GM20000 (cell line): ENCODE data around the gene CAPN10.

Experiments
- DNase-seq: peaks from one replicate; pipeline ENCODE4 v3.0.0; 2012; ENCODE audit warnings: low spot score
- TF ChIP-seq, protein P1 (sequence below): IDR thresholded peaks from 2 replicates; pipeline ENCODE4 v1.5.1; 2012; ENCODE audit warnings: mild to moderate bottlenecking, control low read depth; ENCODE audit errors: extremely low read depth, missing control alignments

CAPN10 gene

DNA sequence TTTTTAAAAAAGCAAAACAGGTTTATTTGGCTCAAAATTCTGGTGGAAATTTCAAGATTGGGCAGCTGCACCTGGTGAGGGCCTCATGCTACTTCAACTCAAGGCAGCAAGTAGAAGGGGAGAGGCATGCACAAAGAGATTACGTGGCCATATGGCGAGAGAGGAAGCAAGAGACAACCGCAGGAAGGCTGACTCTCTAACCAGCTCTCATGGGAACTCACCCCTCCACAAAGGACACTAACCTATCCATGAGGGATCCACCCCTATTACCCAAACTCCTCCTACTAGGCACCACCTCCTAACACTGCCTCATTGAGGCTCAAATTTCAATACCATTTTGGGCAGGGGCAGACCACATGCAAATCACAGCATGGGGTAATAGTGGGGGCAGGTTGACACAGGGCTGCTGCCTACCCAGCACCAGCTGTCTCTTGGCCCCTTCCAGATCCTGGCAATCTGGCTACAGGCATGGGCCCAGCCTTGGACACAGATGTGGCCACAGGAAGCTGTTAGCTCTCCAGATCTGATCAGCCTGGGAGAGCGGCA lies 2.0 kb upstream of the CAPN10 start:
- TF ChIP-seq, protein P1, sequence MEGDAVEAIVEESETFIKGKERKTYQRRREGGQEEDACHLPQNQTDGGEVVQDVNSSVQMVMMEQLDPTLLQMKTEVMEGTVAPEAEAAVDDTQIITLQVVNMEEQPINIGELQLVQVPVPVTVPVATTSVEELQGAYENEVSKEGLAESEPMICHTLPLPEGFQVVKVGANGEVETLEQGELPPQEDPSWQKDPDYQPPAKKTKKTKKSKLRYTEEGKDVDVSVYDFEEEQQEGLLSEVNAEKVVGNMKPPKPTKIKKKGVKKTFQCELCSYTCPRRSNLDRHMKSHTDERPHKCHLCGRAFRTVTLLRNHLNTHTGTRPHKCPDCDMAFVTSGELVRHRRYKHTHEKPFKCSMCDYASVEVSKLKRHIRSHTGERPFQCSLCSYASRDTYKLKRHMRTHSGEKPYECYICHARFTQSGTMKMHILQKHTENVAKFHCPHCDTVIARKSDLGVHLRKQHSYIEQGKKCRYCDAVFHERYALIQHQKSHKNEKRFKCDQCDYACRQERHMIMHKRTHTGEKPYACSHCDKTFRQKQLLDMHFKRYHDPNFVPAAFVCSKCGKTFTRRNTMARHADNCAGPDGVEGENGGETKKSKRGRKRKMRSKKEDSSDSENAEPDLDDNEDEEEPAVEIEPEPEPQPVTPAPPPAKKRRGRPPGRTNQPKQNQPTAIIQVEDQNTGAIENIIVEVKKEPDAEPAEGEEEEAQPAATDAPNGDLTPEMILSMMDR, result no peak
- DNase-seq, result peak; percentile 85

DNA sequence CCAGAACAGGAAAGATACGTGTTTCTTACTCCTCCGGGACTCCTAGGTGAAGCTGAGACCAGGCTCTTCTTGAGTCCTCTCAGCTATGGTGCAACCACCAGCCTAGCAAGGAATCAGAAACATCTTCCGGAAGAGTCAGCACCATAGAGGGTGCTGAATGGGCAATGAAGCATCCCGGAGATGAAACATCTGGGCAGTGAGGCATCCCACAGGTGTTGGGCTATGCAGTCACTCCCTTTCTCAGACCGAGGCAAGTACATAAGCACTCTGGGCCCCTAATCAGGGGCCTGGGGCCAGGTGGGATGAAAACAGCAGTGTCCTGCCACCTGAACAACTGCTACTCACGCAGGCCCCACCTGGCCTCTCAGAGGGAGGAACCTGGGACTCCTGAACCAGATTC lies 1.4 kb upstream of the CAPN10 start:
- TF ChIP-seq, protein P1, result no peak
- DNase-seq, result peak; percentile 57

DNA sequence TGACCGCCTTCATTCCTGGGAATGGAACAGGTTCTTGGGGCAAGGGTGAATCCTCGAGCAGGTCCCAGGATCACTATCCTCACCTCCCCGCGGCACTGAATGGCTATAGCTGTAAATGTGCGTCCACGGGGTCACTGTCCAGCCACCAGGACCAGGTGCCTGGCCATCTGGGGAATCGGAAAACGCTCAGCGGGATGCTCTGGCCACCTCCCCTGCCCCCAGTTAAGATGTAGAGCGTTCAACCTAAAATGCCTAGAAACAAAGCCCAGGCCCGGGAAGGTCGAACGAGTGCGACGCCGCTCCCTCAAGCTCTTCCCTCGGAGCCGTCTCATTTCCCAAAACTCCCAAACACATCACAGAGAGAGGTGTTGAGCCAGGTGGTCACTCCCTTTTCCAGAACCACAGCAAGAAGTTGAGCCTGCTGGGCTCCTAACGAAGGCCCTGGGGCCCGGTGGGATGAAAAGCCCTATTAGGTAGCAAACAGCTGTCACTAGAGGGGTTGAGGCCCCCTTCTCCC lies 795 bp upstream of the CAPN10 start:
- DNase-seq, result no peak
- TF ChIP-seq, protein P1, result no peak

DNA sequence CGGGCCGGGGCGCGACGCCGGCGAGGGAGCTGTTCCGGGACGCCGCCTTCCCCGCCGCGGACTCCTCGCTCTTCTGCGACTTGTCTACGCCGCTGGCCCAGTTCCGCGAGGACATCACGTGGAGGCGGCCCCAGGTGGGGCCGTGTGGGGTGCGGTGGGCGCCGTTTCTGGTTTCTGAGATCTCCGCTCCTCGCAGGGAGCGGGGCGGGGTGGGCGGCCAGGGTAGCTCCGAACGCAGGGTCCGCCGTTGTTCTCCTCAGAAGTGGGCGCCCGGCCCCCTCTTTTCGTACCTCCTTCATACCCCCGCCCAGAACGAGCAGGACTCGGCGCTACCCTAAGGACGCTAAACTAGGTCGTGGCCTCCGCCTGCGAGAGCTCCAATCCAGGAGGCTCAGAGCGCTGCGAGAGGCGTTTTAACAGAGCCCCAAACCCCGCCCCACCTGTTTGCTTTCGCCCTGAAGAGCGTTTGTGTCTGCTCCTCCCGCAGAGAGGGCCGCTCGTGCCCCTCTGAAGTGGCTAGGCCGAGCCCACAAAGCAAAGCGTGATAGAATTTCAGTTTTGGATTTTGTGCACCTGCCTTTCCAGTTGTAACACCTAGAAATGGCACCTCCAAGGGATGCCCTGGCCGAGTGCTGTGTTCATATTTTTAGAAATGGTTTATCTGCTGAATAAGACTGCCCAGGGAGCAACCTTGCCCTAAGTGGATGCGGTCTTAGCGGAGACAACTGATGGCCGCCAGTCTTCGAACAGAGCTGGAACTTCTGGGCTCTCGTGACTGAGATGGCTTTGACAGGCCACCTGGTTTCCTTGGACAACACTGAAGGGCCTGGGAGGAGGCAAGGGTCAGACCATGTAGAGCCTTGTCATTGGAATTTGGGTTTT lies 626 bp downstream of the CAPN10 start:
- DNase-seq, result peak; percentile 68
- TF ChIP-seq, protein P1, result no peak

DNA sequence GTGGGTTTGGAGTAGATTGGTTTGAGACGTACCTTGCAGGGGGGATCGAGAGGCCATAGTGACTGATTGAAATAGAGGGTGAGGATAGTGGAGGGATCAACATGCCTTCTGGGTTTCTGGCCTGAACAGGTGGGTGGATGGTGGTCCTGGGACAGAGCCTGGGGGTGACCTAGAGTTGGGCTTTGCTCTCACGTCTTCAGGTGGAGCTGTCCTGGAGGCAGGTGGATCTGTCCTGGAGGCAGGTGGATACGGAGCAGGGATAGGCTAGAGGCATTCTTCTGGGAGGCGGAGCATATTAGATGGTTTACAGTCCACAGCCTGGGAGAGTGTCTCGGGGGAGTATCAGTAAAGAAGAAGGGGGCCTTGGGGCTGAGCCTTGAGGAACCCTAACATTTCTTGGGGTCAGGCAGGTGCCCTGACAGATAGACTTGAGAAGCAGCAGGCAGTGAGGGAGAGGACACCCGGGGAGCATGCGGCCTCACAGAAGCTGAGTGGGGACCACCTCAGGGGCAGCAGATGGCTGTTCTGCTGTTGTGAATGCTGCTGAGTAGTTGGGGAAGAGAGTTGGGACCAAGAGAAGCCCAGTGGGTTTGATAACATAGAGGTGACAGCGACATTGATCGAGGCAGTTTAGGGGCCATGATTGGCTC lies 1.6 kb downstream of the CAPN10 start:
- no peak for DNase-seq
- TF ChIP-seq, protein P1, result no peak

DNA sequence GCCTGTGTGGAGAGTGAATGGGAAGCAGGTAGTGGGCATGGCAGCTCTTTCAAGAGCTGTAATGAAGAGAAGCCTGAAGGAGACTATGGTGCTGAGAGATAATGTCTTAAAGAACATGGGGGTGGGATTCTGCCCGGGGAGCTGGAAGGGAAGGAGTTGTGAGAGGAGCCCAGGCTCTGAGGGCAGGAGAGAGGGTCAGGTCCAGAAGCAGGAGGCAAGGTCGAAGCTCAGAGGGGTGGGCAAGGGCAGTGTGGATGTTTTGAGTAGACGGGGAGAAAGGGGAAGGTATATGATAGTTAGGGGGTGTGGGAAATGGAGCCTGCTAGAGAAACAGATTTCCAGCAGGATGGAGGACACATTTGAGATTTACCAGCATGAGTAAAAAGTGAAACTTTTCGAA lies 2.1 kb downstream of the CAPN10 start:
- no peak for DNase-seq
- TF ChIP-seq, protein P1, result no peak

DNA sequence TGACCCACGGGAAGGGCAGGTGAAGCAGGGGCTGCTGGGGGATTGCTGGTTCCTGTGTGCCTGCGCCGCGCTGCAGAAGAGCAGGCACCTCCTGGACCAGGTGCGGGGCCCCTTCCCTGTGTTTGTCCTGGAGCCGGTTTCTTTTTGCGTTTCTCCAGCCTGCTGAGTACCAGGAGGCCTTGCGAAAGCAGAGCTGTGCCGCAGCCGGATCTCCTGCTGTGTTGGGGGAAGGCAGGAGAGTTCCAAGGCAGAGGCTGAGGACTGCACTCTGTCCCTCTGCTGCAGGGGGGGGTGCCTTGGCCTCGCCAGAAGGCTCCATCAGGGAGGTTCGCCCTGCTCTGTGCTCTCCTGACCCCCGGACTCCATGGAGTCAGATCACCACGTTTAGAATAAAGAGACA lies 2.8 kb downstream of the CAPN10 start:
- DNase-seq, result no peak
- TF ChIP-seq, protein P1, result no peak
